OCI-LY7 (cell line): ENCODE results near the gene MAEA.

Source experiments
- CTCF ChIP-seq: fragments of 200-600 bp; sonication (generic); conservative IDR thresholded peaks from 2 replicates; pipeline ENCODE4 v1.5.1; 2014; ENCODE audit warnings: mild to moderate bottlenecking, antibody characterized with exemption, low read length, moderate library complexity, mixed read lengths
- EZH2phosphoT487 ChIP-seq: fragments of 200-600 bp; sonication (generic); IDR thresholded peaks from 2 replicates; pipeline ENCODE4 v1.6.1; 2018; ENCODE audit warnings: low read depth, borderline replicate concordance, mild to moderate bottlenecking, mixed run types, antibody characterized with exemption, low read length, moderate library complexity, mixed read lengths

- no peak for TF ChIP-seq CTCF
- TF ChIP-seq EZH2phosphoT487, result no peak
Observed at GRCh38 chr4:1323635-1324442, 34.1 kb downstream of the MAEA start.
